ENCODE results near the gene LATS1. TPM values are rescaled to one million over a fixed set of nuclear protein-coding genes. Genes with fewer than 3 reads are reported as not detected.

Gene LATS1
- total and polyA plus RNA-seq, 2 of the 8 experiments (the other 6 are each of a cell fraction or from before 2014, with no cell fraction given): 8.9 to 21.7 TPM

- CTCF ChIA-PET (ENCODE audit: partially characterized antibody): no interaction called here
Measured at GRCh38 chr6:149763866-149764265, 46.0 kb upstream of the LATS1 start.

More at GRCh38 chr6:149763866-149764265, 46.0 kb upstream of the LATS1 start:
- Histone ChIP-seq H3K4me2 (ENCODE audit: insufficient read depth in 1 of 2, low read depth in 2 of 2, low read length in 2 of 2) (no peak overlapping the region), H3K4me1 (replicated peaks in 1 of 4; ENCODE audit: control insufficient read depth in 3 of 4, insufficient read depth in 4 of 4, low read length in 3 of 4) (no peaks in the 10 kb centered on the region), H3K79me2 (ENCODE audit: control insufficient read depth in 1 of 2, insufficient read depth in 2 of 2, low read length in 2 of 2) (peaks cover 0 to 35% of the 10 kb centered on the region in 2 experiments; a peak in 2 of 4 replicates), H2BK12ac (ENCODE audit: low read depth, low read length) (no peak overlapping the region), H3K79me1 (ENCODE audit: low read depth, low read length) (no peaks in the 10 kb centered on the region; the same call in 1 of the 2 replicates), H4K91ac (replicated peaks; ENCODE audit: insufficient read length, low read length) (no peak overlapping the region), H2BK15ac (ENCODE audit: low read length) (no peak overlapping the region), H3K27me3 (replicated peaks in 1 of 4; ENCODE audit: control insufficient read depth in 3 of 4, extremely low read depth in 1 of 4, insufficient read depth in 3 of 4, low read length in 3 of 4) (no peaks in the 10 kb centered on the region), H3K9ac (replicated peaks in 1 of 4; ENCODE audit: extremely low read depth in 1 of 4, low read depth in 3 of 4, low read length in 3 of 4) (no peak overlapping the region), H3K23ac (ENCODE audit: insufficient read length) (no peak overlapping the region), H2AK5ac (ENCODE audit: low read depth, low read length) (no peak overlapping the region), H2BK120ac (replicated peaks; ENCODE audit: low read depth, low read length) (no peak overlapping the region), H3K56ac (replicated peaks; ENCODE audit: insufficient read length, low read depth, low read length) (no peak overlapping the region), H3K14ac (ENCODE audit: insufficient read length) (no peak overlapping the region), H3K4me3 (ENCODE audit: extremely low read depth in 1 of 4, insufficient read depth in 2 of 4, low read depth in 3 of 4, low read length in 4 of 4) (no peak overlapping the region), H4K8ac (ENCODE audit: extremely low read depth, insufficient read depth, low read length) (no peak overlapping the region), H3K36me3 (ENCODE audit: control insufficient read depth in 2 of 4, insufficient read depth in 4 of 4, low read length in 3 of 4) (peaks cover 0 to 14% (median 5%) of the 10 kb centered on the region in 4 experiments; a peak in 3 of 8 replicates), H4K5ac (ENCODE audit: insufficient read length, low read depth, low read length) (no peak overlapping the region), H3K9me3 (ENCODE audit: insufficient read depth in 2 of 2, low read depth in 1 of 2, low read length in 1 of 2) (peaks cover 0 to 3% of the 10 kb centered on the region in 2 experiments; a peak in 1 of 4 replicates), H3K23me2 (ENCODE audit: low read depth, low read length) (no peaks in the 10 kb centered on the region), H3K18ac (ENCODE audit: extremely low read depth, low read length) (no peak overlapping the region), H4K20me1 (replicated peaks in 1 of 2; ENCODE audit: control insufficient read depth in 1 of 2, insufficient read depth in 2 of 2, low read length in 2 of 2) (peaks cover 2% of the 10 kb centered on the region in 2 experiments), H2BK20ac (ENCODE audit: low read length) (no peak overlapping the region), H2AFZ (ENCODE audit: low read length) (no peak overlapping the region), H2BK5ac (ENCODE audit: low read depth, low read length) (no peak overlapping the region), H3K4ac (replicated peaks; ENCODE audit: insufficient read length, low read depth, low read length) (no peak overlapping the region), H3K27ac (ENCODE audit: low read depth, low read length) (no peak overlapping the region)
- DNase-seq (ENCODE audit: low read depth in 1 of 2, low spot score in 2 of 2): no peak
- POLR2A ChIA-PET (ENCODE audit: partially characterized antibody): no interaction called here
- TF ChIP-seq CREB1 (IDR thresholded peaks at IDR 0.05) (no peak), CTCF (IDR thresholded peaks at IDR 0.05; ENCODE audit: control extremely low read depth in 1 of 3, insufficient read depth in 1 of 3, low read depth in 1 of 3, low read length in 3 of 3) (no peak), EZH2 (IDR thresholded peaks at IDR 0.05; ENCODE audit: low read depth, low read length, severe bottlenecking) (no peak), FOSL1 (IDR thresholded peaks at IDR 0.05; ENCODE audit: insufficient read depth, low read depth, low read length) (no peak), CBX8 (IDR thresholded peaks at IDR 0.05; ENCODE audit: borderline replicate concordance, low read depth, low read length) (no peak), HDAC2 (IDR thresholded peaks at IDR 0.05; ENCODE audit: borderline replicate concordance in 1 of 2, low read depth in 2 of 2, low read length in 2 of 2) (no peak), KDM4A (IDR thresholded peaks at IDR 0.05; ENCODE audit: low read depth, low read length, severe bottlenecking) (no peak), RAD21 (IDR thresholded peaks at IDR 0.05 in 1 of 2, conservative IDR thresholded peaks at IDR 0.05 in 1 of 2; ENCODE audit: low read depth in 2 of 2, low read length in 2 of 2) (no peak)
- no peak for FAIRE-seq

All from H1 (cell line).